Trophoblast cell (in vitro differentiated cells and primary cell): ENCODE data around the gene JAKMIP1.

Experiments used
- DNase-seq, 2 donors: peaks; one replicate each; pipeline ENCODE4 v3.0.0-alpha.2; 2016
- H2AFZ ChIP-seq: 2 replicates; pipeline ENCODE4 v1.6.1; 2013; ENCODE audit warnings: low read length, moderate library complexity, mild to moderate bottlenecking; ENCODE audit not compliant: insufficient read depth, poor library complexity
- H2AK5ac ChIP-seq: 2 replicates; pipeline ENCODE4 v1.6.1; 2013; ENCODE audit warnings: mild to moderate bottlenecking, low read length
- H2BK120ac ChIP-seq: 2 replicates; pipeline ENCODE4 v1.6.1; 2013; ENCODE audit warnings: low read length, mild to moderate bottlenecking, moderate library complexity; ENCODE audit not compliant: insufficient read depth, poor library complexity
- H2BK12ac ChIP-seq: 2 replicates; pipeline ENCODE4 v1.6.1; 2013; ENCODE audit warnings: mild to moderate bottlenecking, low read length, moderate library complexity
- H2BK5ac ChIP-seq: 2 replicates; pipeline ENCODE4 v1.6.1; 2013; ENCODE audit warnings: low read length, low read depth, moderate library complexity, mild to moderate bottlenecking; ENCODE audit not compliant: poor library complexity
- H3K14ac ChIP-seq: 2 replicates; pipeline ENCODE4 v1.6.1; 2013; ENCODE audit warnings: mild to moderate bottlenecking, low read length
- H3K18ac ChIP-seq: 2 replicates; pipeline ENCODE4 v1.6.1; 2013; ENCODE audit warnings: mild to moderate bottlenecking, low read length
- H3K23ac ChIP-seq: 2 replicates; pipeline ENCODE4 v1.6.1; 2013; ENCODE audit warnings: low read length
- H3K27ac ChIP-seq: 2 replicates; pipeline ENCODE4 v1.5.1; 2013; ENCODE audit warnings: low read depth, mild to moderate bottlenecking, inconsistent platforms, low read length, moderate library complexity
- H3K27me3 ChIP-seq: 2 replicates; pipeline ENCODE4 v1.6.1; 2013; ENCODE audit warnings: inconsistent platforms, mild to moderate bottlenecking, low read length, moderate library complexity; ENCODE audit not compliant: insufficient read depth
- H3K36me3 ChIP-seq, 2 experiments: 1 replicate in 1 of 2; 2 replicates in 1 of 2; pipeline ENCODE4 v1.6.1; 2013; ENCODE audit warnings: low read length in 2 of 2, mild to moderate bottlenecking in 2 of 2, moderate library complexity in 1 of 2; ENCODE audit not compliant: insufficient read depth in 2 of 2, control insufficient read depth in 1 of 2
- H3K4ac ChIP-seq: 2 replicates; pipeline ENCODE4 v1.6.1; 2013; ENCODE audit warnings: low read depth, mild to moderate bottlenecking, low read length, moderate library complexity
- H3K4me1 ChIP-seq, 2 experiments: 1 replicate in 1 of 2; 2 replicates in 1 of 2; pipeline ENCODE4 v1.6.1; 2013; ENCODE audit warnings: low read length in 2 of 2, mild to moderate bottlenecking in 2 of 2, moderate library complexity in 1 of 2; ENCODE audit not compliant: insufficient read depth in 2 of 2, control insufficient read depth in 1 of 2
- H3K4me2 ChIP-seq: 2 replicates; pipeline ENCODE4 v1.6.1; 2013; ENCODE audit warnings: inconsistent platforms, mild to moderate bottlenecking, low read length, moderate library complexity
- H3K4me3 ChIP-seq: 2 replicates; pipeline ENCODE4 v1.5.1; 2013; ENCODE audit warnings: mild to moderate bottlenecking, low read depth, low read length, inconsistent platforms
- H3K79me1 ChIP-seq: one replicate; pipeline ENCODE4 v1.6.1; 2013; ENCODE audit warnings: low read length
- H3K79me2 ChIP-seq: 2 replicates; pipeline ENCODE4 v1.6.1; 2013; ENCODE audit warnings: low read length, mild to moderate bottlenecking; ENCODE audit not compliant: control insufficient read depth, insufficient read depth, poor library complexity
- H3K9ac ChIP-seq: 2 replicates; pipeline ENCODE4 v1.6.1; 2013; ENCODE audit warnings: mild to moderate bottlenecking, low read length
- H3K9me3 ChIP-seq: 2 replicates; pipeline ENCODE4 v1.6.1; 2013; ENCODE audit warnings: low read depth, mild to moderate bottlenecking, control low read depth, inconsistent platforms, low read length; ENCODE audit not compliant: insufficient read depth
- H4K12ac ChIP-seq: 2 replicates; pipeline ENCODE4 v1.6.1; 2013; ENCODE audit warnings: low read depth, mild to moderate bottlenecking, low read length, moderate library complexity
- H4K8ac ChIP-seq: 2 replicates; pipeline ENCODE4 v1.6.1; 2013; ENCODE audit warnings: low read depth, mild to moderate bottlenecking, low read length, moderate library complexity
- H4K91ac ChIP-seq: one replicate; pipeline ENCODE4 v1.6.1; 2013; ENCODE audit warnings: low read depth, mild to moderate bottlenecking, low read length, moderate library complexity
- WGBS: extraction: QIAGEN DNeasy Blood & Tissue Kit; methylation state at CpG from one replicate; pipeline ENCODE4 v1.1.7; 2013; ENCODE audit warnings: missing lambda C conversion rate; ENCODE audit not compliant: insufficient read length, insufficient coverage; ENCODE audit errors: extremely low coverage; 5-methylcytosine and 5-hydroxymethylcytosine counted together

The JAKMIP1 gene

DNA sequence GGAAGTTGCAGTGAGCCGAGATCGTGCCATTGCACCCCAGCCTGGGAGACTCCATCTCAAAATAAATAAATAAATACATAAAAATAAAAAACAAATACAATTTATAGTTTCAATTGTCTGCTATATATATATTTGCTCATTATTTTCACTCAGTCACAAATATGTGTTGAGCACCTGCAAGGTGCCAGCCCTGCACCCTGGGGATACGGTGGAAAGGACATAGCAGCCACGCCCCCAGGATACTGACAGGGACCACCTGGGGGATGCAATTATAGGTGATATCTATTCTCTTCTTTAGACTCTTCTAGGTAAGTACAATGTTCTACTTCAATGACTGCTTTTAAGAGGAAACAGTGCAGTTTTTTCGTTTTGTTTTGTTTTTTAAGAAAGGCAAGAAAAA is 85.0 kb downstream of the JAKMIP1 start:
- no peak overlapping the region for H3K23ac ChIP-seq
- no peak overlapping the region for H3K4ac ChIP-seq
- H3K4me2 ChIP-seq: no peak overlapping the region
- WGBS: no CpG with 5 or more reads among the region's 5 CpGs
- H3K27me3 ChIP-seq: no peaks in the 10 kb centered on the region
- no peak overlapping the region for H2AK5ac ChIP-seq
- H4K91ac ChIP-seq: no peak overlapping the region
- H3K4me1 ChIP-seq: no peaks in the 10 kb centered on the region
- no peak overlapping the region for H2BK120ac ChIP-seq
- H3K27ac ChIP-seq: no peak overlapping the region
- H3K9ac ChIP-seq: no peak overlapping the region
- no peak overlapping the region for H3K14ac ChIP-seq
- H3K18ac ChIP-seq: no peak overlapping the region
- H2AFZ ChIP-seq: no peak overlapping the region
- H2BK12ac ChIP-seq: no peak overlapping the region
- H4K12ac ChIP-seq: no peak overlapping the region
- no peak for DNase-seq
- no peaks in the 10 kb centered on the region for H3K79me1 ChIP-seq
- no peak overlapping the region for H2BK5ac ChIP-seq
- no peaks in the 10 kb centered on the region for H3K36me3 ChIP-seq
- H4K8ac ChIP-seq: no peak overlapping the region
- H3K4me3 ChIP-seq: no peak overlapping the region
- H3K9me3 ChIP-seq: no peaks in the 10 kb centered on the region
- H3K79me2 ChIP-seq: no peaks in the 10 kb centered on the region

DNA sequence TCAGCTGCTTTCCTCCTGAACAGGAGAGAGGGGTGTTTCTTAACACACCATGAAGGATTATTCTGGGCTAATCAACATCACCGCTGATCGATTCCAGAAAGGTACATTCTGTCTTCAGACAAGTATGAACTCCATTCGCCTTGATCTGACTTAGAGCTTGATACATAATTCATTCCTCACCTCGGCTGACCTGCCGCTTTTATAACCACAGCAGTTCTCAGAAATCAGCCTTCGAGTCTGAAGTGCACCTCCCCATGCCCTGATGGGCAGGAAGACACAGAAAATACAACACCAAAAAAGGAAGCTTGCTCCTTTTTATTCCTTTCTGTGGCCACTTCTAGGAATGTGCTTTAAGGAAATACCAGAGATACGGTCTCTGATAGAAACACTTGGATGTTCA is 85.7 kb downstream of the JAKMIP1 start:
- Histone ChIP-seq H3K79me2 (no peaks in the 10 kb centered on the region), H3K18ac (no peak overlapping the region), H3K4ac (no peak overlapping the region), H4K91ac (no peak overlapping the region), H3K9ac (no peak overlapping the region), H3K36me3 (no peaks in the 10 kb centered on the region), H4K8ac (no peak overlapping the region), H2BK120ac (no peak overlapping the region), H3K4me3 (no peak overlapping the region), H3K27ac (no peak overlapping the region), H3K79me1 (no peaks in the 10 kb centered on the region), H3K4me2 (no peak overlapping the region), H3K4me1 (no peaks in the 10 kb centered on the region), H2AK5ac (no peak overlapping the region), H3K23ac (no peak overlapping the region), H4K12ac (no peak overlapping the region), H3K14ac (no peak overlapping the region), H3K27me3 (no peaks in the 10 kb centered on the region), H2AFZ (no peak overlapping the region), H3K9me3 (no peaks in the 10 kb centered on the region), H2BK5ac (no peak overlapping the region), H2BK12ac (no peak overlapping the region)
- WGBS: no CpG with 5 or more reads among the region's 7 CpGs
- DNase-seq: no peak

DNA sequence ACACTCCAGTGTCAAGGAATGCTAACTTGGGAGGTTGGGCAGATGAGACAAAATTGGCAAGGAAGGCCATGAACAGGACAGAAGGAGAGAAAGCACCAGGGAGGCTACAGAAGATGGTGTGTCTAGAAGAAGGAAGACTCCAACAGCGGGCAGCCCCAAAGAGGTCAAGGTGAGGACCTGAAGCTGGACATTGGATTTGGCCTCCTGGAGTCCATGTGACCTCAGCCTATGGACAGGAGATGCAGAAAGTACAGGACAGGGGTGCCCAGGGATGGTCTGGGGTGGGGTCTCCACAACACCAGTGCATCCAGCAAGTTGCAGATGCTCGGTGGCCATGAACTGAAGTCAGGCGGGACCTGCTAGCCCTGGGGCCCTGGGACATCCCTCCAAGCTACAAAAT is 86.2 kb downstream of the JAKMIP1 start:
- H2AK5ac ChIP-seq: no peak overlapping the region
- H3K79me1 ChIP-seq: no peaks in the 10 kb centered on the region
- no peak overlapping the region for H3K9ac ChIP-seq
- no peak overlapping the region for H4K8ac ChIP-seq
- no peak overlapping the region for H3K18ac ChIP-seq
- no peak for DNase-seq
- no peak overlapping the region for H3K14ac ChIP-seq
- H3K79me2 ChIP-seq: no peaks in the 10 kb centered on the region
- no peak overlapping the region for H3K27ac ChIP-seq
- H4K12ac ChIP-seq: no peak overlapping the region
- no peak overlapping the region for H3K4ac ChIP-seq
- H2BK120ac ChIP-seq: no peak overlapping the region
- H3K23ac ChIP-seq: no peak overlapping the region
- WGBS: no CpG with 5 or more reads among the region's 3 CpGs
- H3K4me1 ChIP-seq: no peaks in the 10 kb centered on the region
- no peaks in the 10 kb centered on the region for H3K9me3 ChIP-seq
- no peak overlapping the region for H3K4me2 ChIP-seq
- H4K91ac ChIP-seq: no peak overlapping the region
- H2AFZ ChIP-seq: no peak overlapping the region
- no peak overlapping the region for H2BK5ac ChIP-seq
- H3K4me3 ChIP-seq: no peak overlapping the region
- H3K36me3 ChIP-seq: no peaks in the 10 kb centered on the region
- no peak overlapping the region for H2BK12ac ChIP-seq
- no peaks in the 10 kb centered on the region for H3K27me3 ChIP-seq

DNA sequence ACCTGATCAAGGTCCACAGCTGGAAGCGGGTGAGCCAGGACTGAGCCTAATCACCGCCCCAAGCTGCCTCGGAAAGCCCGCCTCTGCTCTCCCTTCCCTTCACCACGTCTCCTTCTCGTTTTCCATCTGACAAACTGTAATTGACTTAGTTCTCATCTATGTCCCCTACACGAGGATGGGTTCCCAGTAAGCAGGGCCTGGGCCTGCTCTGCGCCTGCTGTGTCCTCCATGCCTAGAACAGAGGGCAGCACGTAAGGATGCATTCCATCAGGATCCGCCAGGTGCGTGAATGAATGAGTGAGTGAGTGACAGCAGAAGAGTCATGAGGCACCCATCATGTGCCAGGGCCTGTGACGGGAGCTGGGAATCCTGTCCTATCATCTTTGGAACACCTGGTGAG is 86.7 kb downstream of the JAKMIP1 start:
- H3K14ac ChIP-seq: no peak overlapping the region
- no peak overlapping the region for H2AFZ ChIP-seq
- H3K4ac ChIP-seq: no peak overlapping the region
- no peak overlapping the region for H3K9ac ChIP-seq
- H2BK12ac ChIP-seq: no peak overlapping the region
- H3K4me1 ChIP-seq: no peaks in the 10 kb centered on the region
- H2BK120ac ChIP-seq: no peak overlapping the region
- no peaks in the 10 kb centered on the region for H3K36me3 ChIP-seq
- H3K27ac ChIP-seq: no peak overlapping the region
- no peak overlapping the region for H2AK5ac ChIP-seq
- no peak overlapping the region for H3K4me3 ChIP-seq
- H3K27me3 ChIP-seq: no peaks in the 10 kb centered on the region
- no peak overlapping the region for H2BK5ac ChIP-seq
- no peaks in the 10 kb centered on the region for H3K79me1 ChIP-seq
- no peak overlapping the region for H4K91ac ChIP-seq
- no peaks in the 10 kb centered on the region for H3K9me3 ChIP-seq
- H4K8ac ChIP-seq: no peak overlapping the region
- no peaks in the 10 kb centered on the region for H3K79me2 ChIP-seq
- no peak overlapping the region for H4K12ac ChIP-seq
- no peak overlapping the region for H3K4me2 ChIP-seq
- no peak overlapping the region for H3K18ac ChIP-seq
- WGBS: no CpG with 5 or more reads among the region's 12 CpGs
- DNase-seq: no peak
- H3K23ac ChIP-seq: no peak overlapping the region
